Activated naive CD8-positive, alpha-beta T cell treated with anti-CD3 and anti-CD28 coated beads, Interleukin-2, amount 10 ng/mL, durations not matched to agents 7 days and 5 days (primary cell): Measurements from ENCODE around the gene PPP1R18. TPM values are rescaled to one million over a fixed set of nuclear protein-coding genes. Genes with fewer than 3 reads are reported as not detected.
A peak's percentile ranks its signal among the peaks of the same experiment; 100 is the strongest.
"Not testable (repeated sequence)": the region's sequence is repeated elsewhere in the genome, so short reads cannot be mapped to it uniquely, and the experiment has no call there.

ENCODE experiments used
- ATAC-seq: fragments of 150-1000 bp; cut with Tn5 transposase; one replicate; pipeline ENCODE4 v1.10.0; 2021; ENCODE audit warnings: low read depth, moderate library complexity
- POLR2A ChIA-PET: fragments of 350-600 bp; sonication (Branson Sonifier 250); formaldehyde crosslinking; loops from one replicate; lab custom pipeline; 2021; ENCODE audit warnings: antibody characterized with exemption; lab: Charles Lee
- DNase-seq: peaks from one replicate; pipeline ENCODE4 v3.0.0; 2021
- H3K27ac Mint-ChIP-seq: one replicate; pipeline ENCODE4 v1.8.0; 2022; ENCODE audit warnings: mild to moderate bottlenecking, mixed read lengths
- H3K27me3 Mint-ChIP-seq: one replicate; pipeline ENCODE4 v1.8.0; 2022; ENCODE audit warnings: mild to moderate bottlenecking, moderate library complexity, mixed read lengths
- H3K36me3 Mint-ChIP-seq: one replicate; pipeline ENCODE4 v1.8.0; 2021; ENCODE audit warnings: mild to moderate bottlenecking, mixed read lengths
- H3K4me1 Mint-ChIP-seq: one replicate; pipeline ENCODE4 v1.8.0; 2021; ENCODE audit warnings: mixed read lengths
- H3K4me3 Mint-ChIP-seq: one replicate; pipeline ENCODE4 v1.8.0; 2022; ENCODE audit warnings: mild to moderate bottlenecking, moderate library complexity, mixed read lengths
- H3K9me3 Mint-ChIP-seq: one replicate; pipeline ENCODE4 v1.8.0; 2021; ENCODE audit warnings: mixed read lengths
- total RNA-seq, 2 experiments: library from RNA; stranded (reverse); gene quantifications; one replicate each; pipeline ENCODE4 v1.2.3, GENCODE V29; 2021

The PPP1R18 gene
- total RNA-seq, 2 experiments from 2014 or later: 245 to 251 TPM

- not testable (repeated sequence) for DNase-seq
- POLR2A ChIA-PET: interaction anchor here (0.9 to 11.0 kb wide), 8 partner anchors 10 to 111 kb away, joined by 3 to 512 read pairs (median 4); partner anchors contain the start of gene DHX16
Measured at GRCh38 chr6:30723843-30724741, 37.6 kb upstream of the PPP1R18 start.

DNA sequence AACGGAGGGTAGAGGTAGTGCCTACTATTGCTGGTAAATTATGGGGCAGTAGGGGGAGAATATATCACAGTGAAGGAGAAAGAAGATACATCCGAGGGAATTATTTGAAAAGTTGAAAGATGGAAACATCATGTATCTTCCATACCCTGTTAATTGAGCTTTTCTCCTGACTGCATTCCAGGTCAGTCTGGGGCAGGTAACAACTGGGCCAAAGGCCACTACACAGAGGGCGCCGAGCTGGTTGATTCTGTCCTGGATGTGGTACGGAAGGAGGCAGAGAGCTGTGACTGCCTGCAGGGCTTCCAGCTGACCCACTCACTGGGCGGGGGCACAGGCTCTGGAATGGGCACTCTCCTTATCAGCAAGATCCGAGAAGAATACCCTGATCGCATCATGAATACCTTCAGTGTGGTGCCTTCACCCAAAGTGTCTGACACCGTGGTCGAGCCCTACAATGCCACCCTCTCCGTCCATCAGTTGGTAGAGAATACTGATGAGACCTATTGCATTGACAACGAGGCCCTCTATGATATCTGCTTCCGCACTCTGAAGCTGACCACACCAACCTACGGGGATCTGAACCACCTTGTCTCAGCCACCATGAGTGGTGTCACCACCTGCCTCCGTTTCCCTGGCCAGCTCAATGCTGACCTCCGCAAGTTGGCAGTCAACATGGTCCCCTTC lies 36.9 kb upstream of the PPP1R18 start:
- Mint-ChIP-seq H3K36me3 (peaks cover 60% of the 10 kb centered on the region), H3K27ac (peak overlapping the region; percentile 93), H3K4me3 (peak overlapping the region; percentile 91), H3K4me1 (peaks cover 48% of the 10 kb centered on the region)
- not testable (repeated sequence) for DNase-seq, H3K9me3 Mint-ChIP-seq, ATAC-seq, H3K27me3 Mint-ChIP-seq
- POLR2A ChIA-PET: interaction anchor here (0.7 to 11.0 kb wide), 8 partner anchors 7 to 108 kb away, joined by 3 to 512 read pairs (median 7); partner anchors contain the start of gene DHX16

More at GRCh38 chr6:30723843-30724741, 37.6 kb upstream of the PPP1R18 start:
- not testable (repeated sequence) for H3K27me3 Mint-ChIP-seq, ATAC-seq, H3K9me3 Mint-ChIP-seq
- Mint-ChIP-seq H3K4me1 (peaks cover 40% of the 10 kb centered on the region), H3K36me3 (peaks cover 60% of the 10 kb centered on the region), H3K4me3 (peak overlapping the region; percentile 91), H3K27ac (peak overlapping the region; percentile 57)

GRCh38 chr6:30722280-30723112 lies 36.1 kb upstream of the PPP1R18 start:
- no peak for ATAC-seq
- H3K4me1 Mint-ChIP-seq: peaks cover 46% of the 10 kb centered on the region
- H3K4me3 Mint-ChIP-seq: peak overlapping the region; percentile 91
- POLR2A ChIA-PET: interaction anchor here (0.7 to 11.0 kb wide), 10 partner anchors 8 to 109 kb away, joined by 3 to 512 read pairs (median 8); partner anchors contain the start of genes DHX16, MRPS18B, NRM and PPP1R10
- no peaks in the 10 kb centered on the region for H3K9me3 Mint-ChIP-seq
- peak; percentile 87 for DNase-seq
- peak overlapping the region; percentile 93 for H3K27ac Mint-ChIP-seq
- no peaks in the 10 kb centered on the region for H3K27me3 Mint-ChIP-seq
- H3K36me3 Mint-ChIP-seq: peaks cover 57% of the 10 kb centered on the region

DNA sequence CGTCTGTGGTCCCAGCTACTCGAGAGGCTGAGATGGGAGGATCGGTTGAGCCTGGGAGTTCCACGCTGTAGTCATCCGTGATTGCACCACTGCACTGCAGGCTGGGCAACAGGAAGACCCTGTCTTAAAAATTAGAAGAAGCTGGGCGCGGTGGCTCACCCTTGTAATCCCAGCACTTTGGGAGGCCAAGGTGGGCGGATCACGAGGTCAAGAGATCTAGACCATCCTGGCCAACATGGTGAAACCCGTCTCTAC lies 35.5 kb upstream of the PPP1R18 start:
- ATAC-seq, H3K9me3 Mint-ChIP-seq, H3K27me3 Mint-ChIP-seq: not testable (repeated sequence)
- POLR2A ChIA-PET: interaction anchor here (0.6 to 11.0 kb wide), 12 partner anchors 9 to 183 kb away, joined by 3 to 512 read pairs (median 6); partner anchors contain the start of genes DHX16, GNL1, MRPS18B and NRM
- peaks cover 47% of the 10 kb centered on the region for H3K4me1 Mint-ChIP-seq
- peaks cover 58% of the 10 kb centered on the region for H3K36me3 Mint-ChIP-seq
- H3K4me3 Mint-ChIP-seq: peak overlapping the region; percentile 91
- peak; percentile 43 for DNase-seq
- H3K27ac Mint-ChIP-seq: peak overlapping the region; percentile 93

GRCh38 chr6:30721198-30722024 lies 35.0 kb upstream of the PPP1R18 start:
- POLR2A ChIA-PET: interaction anchor here (0.5 to 11.0 kb wide), 15 partner anchors 9 to 182 kb away, joined by 3 to 512 read pairs (median 6); partner anchors contain the start of genes DHX16, GNL1, IER3 and MRPS18B
- H3K4me3 Mint-ChIP-seq: peak overlapping the region; percentile 91
- peak overlapping the region; percentile 93 for H3K27ac Mint-ChIP-seq
- peak; percentile 13 for ATAC-seq
- H3K36me3 Mint-ChIP-seq: peaks cover 58% of the 10 kb centered on the region
- H3K9me3 Mint-ChIP-seq: no peaks in the 10 kb centered on the region
- no peaks in the 10 kb centered on the region for H3K27me3 Mint-ChIP-seq
- peak; percentile 99 for DNase-seq
- peaks cover 47% of the 10 kb centered on the region for H3K4me1 Mint-ChIP-seq

DNA sequence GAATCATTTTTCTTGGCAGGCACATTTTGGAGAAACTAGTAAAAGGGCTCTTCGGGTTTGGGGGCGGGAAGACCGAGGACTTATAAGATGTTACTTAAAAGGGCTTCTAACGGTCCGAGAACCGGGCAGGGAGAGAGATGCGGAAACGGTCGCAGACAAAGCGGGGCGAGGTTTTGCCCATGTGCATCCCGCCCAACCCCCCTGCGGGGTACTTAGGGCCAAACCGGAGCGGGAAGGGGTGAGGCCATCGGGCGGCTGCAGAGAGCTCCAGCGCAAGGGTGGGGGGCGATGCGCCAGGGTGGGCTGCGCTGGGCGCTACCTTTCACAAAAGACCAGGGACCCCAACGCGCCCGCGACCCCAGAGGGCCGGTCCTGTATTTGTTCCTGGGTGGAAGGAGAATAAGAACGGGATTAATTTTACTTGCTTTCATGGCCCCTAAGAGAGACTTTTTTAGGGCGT lies 34.3 kb upstream of the PPP1R18 start:
- no peak for ATAC-seq
- Mint-ChIP-seq H3K27ac (peak overlapping the region; percentile 93), H3K4me3 (peak overlapping the region; percentile 91), H3K9me3 (no peaks in the 10 kb centered on the region), H3K27me3 (no peaks in the 10 kb centered on the region), H3K36me3 (peaks cover 62% of the 10 kb centered on the region), H3K4me1 (peaks cover 50% of the 10 kb centered on the region)
- POLR2A ChIA-PET: interaction anchor here (0.5 to 11.0 kb wide), 14 partner anchors 9 to 182 kb away, joined by 3 to 512 read pairs (median 6); partner anchors contain the start of genes DHX16, GNL1, IER3 and MRPS18B
- DNase-seq: peak; percentile 75

- peak; percentile 95 for DNase-seq
- Mint-ChIP-seq H3K4me1 (peaks cover 48% of the 10 kb centered on the region), H3K36me3 (peaks cover 64% of the 10 kb centered on the region), H3K9me3 (no peaks in the 10 kb centered on the region), H3K4me3 (peak within 1 kb of the TSS; percentile 91), H3K27me3 (no peaks in the 10 kb centered on the region), H3K27ac (peak within 1 kb of the TSS; percentile 93)
- POLR2A ChIA-PET: interaction anchor here (0.5 to 11.0 kb wide), 13 partner anchors 8 to 119 kb away, joined by 3 to 512 read pairs (median 6); partner anchors contain the start of genes DHX16, IER3, MRPS18B and NRM
- peak; percentile 70 for ATAC-seq
Measured at GRCh38 chr6:30719791-30720737, 33.6 kb upstream of the PPP1R18 start, which contains the start of gene TUBB. Gene TUBB, plus strand, starts transcription at chr6:30720352. Its CDS starts 155 bp downstream, at chr6:30720507.

GRCh38 chr6:30719356-30719755 lies 32.9 kb upstream of the PPP1R18 start:
- ATAC-seq (no peak), DNase-seq (no peak)
- peaks cover 46% of the 10 kb centered on the region for H3K4me1 Mint-ChIP-seq
- no peaks in the 10 kb centered on the region for H3K9me3 Mint-ChIP-seq
- POLR2A ChIA-PET: interaction anchor here (1.2 to 11.0 kb wide), 7 partner anchors 11 to 106 kb away, joined by 3 to 512 read pairs (median 11); partner anchors contain the start of genes DHX16, MRPS18B, NRM and PPP1R10
- peak overlapping the region; percentile 91 for H3K4me3 Mint-ChIP-seq
- H3K36me3 Mint-ChIP-seq: peaks cover 62% of the 10 kb centered on the region
- H3K27me3 Mint-ChIP-seq: no peaks in the 10 kb centered on the region
- peak overlapping the region; percentile 93 for H3K27ac Mint-ChIP-seq

DNA sequence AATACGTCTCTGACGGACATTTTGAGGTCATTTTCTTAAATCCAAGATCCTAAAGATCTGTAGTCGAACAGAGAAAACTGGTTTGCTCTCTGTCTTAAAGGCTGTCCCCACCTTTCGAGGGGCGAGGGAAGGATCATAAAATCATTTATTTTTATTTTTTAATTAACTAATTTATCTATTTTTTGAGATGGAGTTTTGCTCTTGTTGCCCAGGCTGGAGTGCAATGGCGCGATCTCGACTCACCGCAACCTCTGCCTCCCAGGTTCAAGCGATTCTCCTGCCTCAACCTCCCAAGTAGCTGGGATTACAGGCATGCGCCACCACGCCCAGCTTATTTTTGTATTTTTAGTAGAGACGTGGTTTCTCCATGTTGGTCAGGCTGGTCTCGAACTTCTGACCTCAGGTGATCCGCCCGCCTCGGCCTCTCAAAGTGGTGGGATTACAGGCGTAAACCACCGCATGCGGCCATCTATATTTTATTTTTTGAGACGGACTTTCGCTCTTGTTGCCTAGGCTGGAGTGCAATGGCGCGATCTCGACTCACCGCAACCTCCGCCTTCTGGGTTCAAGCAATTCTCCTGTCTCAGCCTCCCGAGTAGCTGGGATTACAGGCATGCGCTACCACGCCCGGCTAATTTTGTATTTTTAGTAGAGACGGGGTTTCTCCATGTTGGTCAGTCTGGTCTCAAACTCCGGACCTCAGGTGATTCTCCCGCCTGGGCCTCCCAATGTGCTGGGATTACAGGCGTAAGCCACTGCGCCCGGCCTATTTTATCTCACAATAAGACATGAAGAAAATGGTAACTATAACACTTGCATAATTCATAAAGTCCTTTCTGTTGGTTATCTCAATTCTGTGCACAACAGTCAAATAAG lies 31.6 kb upstream of the PPP1R18 start:
- H3K9me3 Mint-ChIP-seq, DNase-seq, ATAC-seq, H3K27me3 Mint-ChIP-seq: not testable (repeated sequence)
- peaks cover 39% of the 10 kb centered on the region for H3K4me1 Mint-ChIP-seq
- H3K36me3 Mint-ChIP-seq: peaks cover 58% of the 10 kb centered on the region
- POLR2A ChIA-PET: interaction anchor here (0.8 to 11.0 kb wide), 17 partner anchors 10 to 236 kb away, joined by 3 to 512 read pairs (median 8); partner anchors contain the start of genes DHX16, GTF2H4, IER3 and MRPS18B
- peak overlapping the region; percentile 100 for H3K27ac Mint-ChIP-seq
- H3K4me3 Mint-ChIP-seq: peak overlapping the region; percentile 91
